ENCODE results near the gene KAZN.

The KAZN gene

DNA sequence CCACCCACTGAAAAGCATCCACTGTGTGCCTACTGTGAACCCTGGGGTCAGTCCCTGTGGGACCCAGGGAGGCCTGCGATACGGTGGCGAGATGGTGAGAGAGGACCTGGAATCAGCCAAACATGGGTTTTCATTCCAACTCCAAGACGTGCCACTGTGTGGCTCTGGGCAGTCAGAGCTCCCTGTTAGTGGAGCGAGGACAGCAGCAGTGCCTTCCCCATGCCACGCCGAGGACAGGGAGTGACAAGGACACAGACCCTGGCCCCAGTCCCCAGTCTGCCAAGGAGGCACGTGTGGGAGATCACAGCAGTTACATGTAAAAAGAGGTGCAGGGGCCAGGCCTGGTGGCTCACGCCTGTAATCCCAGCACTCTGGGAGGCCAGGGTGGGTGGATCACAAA, 504.2 kb downstream of the KAZN start:
- TF ChIP-seq, protein P1, sequence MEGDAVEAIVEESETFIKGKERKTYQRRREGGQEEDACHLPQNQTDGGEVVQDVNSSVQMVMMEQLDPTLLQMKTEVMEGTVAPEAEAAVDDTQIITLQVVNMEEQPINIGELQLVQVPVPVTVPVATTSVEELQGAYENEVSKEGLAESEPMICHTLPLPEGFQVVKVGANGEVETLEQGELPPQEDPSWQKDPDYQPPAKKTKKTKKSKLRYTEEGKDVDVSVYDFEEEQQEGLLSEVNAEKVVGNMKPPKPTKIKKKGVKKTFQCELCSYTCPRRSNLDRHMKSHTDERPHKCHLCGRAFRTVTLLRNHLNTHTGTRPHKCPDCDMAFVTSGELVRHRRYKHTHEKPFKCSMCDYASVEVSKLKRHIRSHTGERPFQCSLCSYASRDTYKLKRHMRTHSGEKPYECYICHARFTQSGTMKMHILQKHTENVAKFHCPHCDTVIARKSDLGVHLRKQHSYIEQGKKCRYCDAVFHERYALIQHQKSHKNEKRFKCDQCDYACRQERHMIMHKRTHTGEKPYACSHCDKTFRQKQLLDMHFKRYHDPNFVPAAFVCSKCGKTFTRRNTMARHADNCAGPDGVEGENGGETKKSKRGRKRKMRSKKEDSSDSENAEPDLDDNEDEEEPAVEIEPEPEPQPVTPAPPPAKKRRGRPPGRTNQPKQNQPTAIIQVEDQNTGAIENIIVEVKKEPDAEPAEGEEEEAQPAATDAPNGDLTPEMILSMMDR (IDR thresholded peaks at IDR 0.05; ENCODE audit: borderline replicate concordance, insufficient read depth, low read depth, low read length): no peak
- no peak overlapping the region for H3K4me3 ChIP-seq (ENCODE audit: low read depth, low read length)

DNA sequence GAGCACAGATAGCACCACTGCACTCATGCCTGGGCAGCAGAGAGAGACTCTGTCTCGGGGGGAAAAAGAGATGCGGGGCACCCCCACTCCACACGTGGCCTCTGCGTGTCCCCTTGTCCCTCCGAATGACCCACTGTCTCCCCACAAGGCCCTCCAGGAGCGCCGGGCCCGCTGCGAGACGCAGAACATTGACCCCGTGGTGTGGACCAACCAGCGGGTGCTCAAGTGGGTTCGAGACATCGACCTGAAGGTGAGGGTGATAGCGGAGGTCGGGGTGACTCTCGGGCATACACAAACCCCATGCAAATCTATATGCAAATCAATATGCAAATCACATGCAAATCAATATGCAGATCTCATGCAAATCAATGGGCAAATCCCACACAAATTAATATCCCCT, 504.7 kb downstream of the KAZN start:
- no peak overlapping the region for H3K4me3 ChIP-seq (ENCODE audit: low read depth, low read length)
- TF ChIP-seq, protein P1 (IDR thresholded peaks at IDR 0.05; ENCODE audit: borderline replicate concordance, insufficient read depth, low read depth, low read length): no peak

DNA sequence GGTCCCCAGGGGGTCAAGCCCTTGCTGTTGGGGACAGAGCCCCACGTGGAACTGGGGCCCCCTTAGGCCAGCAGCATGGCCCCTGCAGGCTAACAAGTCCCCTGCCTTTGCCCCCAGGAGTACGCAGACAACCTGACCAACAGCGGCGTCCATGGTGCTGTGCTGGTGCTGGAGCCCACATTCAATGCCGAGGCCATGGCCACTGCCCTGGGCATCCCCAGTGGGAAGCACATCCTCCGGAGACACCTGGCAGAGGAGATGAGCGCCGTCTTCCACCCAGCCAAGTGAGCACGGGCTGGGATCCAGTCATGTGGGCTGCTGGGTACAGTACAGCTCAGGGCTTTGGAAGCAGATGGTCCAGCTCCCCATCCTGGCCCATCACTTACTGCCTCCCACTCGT, 505.4 kb downstream of the KAZN start:
- TF ChIP-seq, protein P1 (IDR thresholded peaks at IDR 0.05; ENCODE audit: borderline replicate concordance, insufficient read depth, low read depth, low read length): no peak
- H3K4me3 ChIP-seq (ENCODE audit: low read depth, low read length): no peak overlapping the region

DNA sequence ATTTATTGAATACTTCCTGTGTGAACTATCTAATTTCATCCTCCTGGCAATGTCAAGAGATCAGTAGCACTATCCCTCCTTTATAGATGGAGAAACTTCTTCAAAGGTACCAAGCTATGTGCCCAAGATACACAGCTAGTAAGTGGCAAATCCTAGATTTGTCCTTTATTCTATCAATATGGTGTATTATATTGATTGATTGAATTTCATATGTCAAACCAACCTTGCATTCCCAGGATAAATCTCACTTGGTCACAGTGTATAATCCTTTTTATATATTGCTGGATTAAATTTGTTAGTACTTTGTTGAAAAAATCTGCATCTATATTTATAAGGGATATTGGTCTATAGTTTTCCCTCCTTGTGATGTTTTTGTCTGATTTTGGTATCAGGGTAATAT, 506.3 kb downstream of the KAZN start:
- H3K4me3 ChIP-seq (ENCODE audit: low read depth, low read length): no peak overlapping the region
- TF ChIP-seq, protein P1 (IDR thresholded peaks at IDR 0.05; ENCODE audit: borderline replicate concordance, insufficient read depth, low read depth, low read length): no peak

DNA sequence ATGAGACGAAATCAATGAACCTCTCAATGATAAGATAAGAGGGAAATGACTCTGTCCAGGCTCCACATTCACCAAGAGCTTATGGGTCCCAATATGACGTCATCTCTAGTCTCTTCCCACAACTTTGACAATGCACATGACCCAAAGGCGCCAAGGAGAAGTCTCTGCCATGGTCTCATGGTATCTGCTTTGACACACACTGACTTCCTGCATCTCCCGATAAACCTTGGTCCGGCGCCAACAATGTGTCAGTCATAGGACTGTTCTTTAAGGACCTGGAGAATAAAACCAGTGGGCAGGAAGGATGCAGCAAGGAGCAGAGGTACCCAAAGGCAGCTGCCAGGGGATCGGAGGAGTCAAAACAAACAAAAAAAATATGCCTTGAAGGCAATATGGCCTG, 508.1 kb downstream of the KAZN start:
- H3K4me3 ChIP-seq (ENCODE audit: low read depth, low read length): no peak overlapping the region
- TF ChIP-seq, protein P1 (IDR thresholded peaks at IDR 0.05; ENCODE audit: borderline replicate concordance, insufficient read depth, low read depth, low read length): no peak

DNA sequence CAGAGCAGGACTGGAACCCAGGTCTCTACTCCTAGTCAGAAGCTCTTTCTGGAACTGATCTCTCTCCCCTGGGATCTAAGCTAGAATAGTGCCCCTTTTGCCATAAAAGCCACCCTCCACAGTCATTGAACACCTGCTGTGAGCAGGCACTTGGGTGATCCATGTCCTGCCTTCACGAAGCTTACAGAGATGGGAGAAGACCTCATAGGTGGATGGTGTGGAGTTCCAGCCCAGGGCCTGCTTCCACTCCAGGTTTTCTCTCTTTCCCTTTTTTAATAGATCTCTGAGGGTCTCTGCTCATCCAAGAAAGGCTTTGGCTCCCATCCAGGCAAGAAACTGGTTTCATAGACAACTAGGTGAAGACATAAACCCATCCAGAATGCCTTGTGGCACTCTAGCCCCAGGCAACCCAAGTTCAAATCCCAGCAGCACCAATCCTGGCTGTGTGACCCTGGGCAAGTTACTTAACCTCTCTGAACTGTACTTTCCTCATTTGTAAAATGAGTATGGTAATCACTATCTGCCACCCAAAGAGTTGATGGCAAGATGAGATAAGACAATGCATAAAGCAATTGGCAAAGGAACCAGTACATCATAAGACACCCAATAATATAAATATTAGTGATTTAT, 508.7 kb downstream of the KAZN start:
- TF ChIP-seq, protein P1 (IDR thresholded peaks at IDR 0.05; ENCODE audit: borderline replicate concordance, insufficient read depth, low read depth, low read length): no peak

DNA sequence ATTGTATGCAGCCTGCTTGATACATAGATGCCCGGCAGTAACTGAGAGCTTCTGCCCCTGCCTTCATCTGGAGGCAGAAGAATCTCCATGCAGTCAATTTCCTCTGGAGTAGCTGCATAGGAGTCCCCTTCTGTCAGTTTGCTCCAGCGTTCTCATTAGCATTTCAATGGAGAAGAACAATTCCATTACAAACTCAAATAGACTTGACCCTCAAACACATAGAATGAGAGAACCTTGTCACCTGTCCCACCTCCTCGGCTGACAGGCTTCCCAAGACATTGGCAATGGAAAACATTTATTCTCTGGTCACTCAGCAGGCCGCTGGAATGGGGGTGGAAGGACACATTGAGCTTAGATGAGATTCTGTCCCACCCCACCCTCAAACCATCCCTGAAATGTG, 509.4 kb downstream of the KAZN start:
- TF ChIP-seq, protein P1 (IDR thresholded peaks at IDR 0.05; ENCODE audit: borderline replicate concordance, insufficient read depth, low read depth, low read length): no peak

More for the DNA sequence above, 508.7 kb downstream of the KAZN start:
- no peak overlapping the region for H3K4me3 ChIP-seq (ENCODE audit: low read depth, low read length)

More for the DNA sequence above, 509.4 kb downstream of the KAZN start:
- no peak overlapping the region for H3K4me3 ChIP-seq (ENCODE audit: low read depth, low read length)
